ENCODE measurements around the gene COBL.

Gene COBL

GRCh38 chr7:51268859-51269258 lies 47.8 kb downstream of the COBL start:
- H3K27me3 Mint-ChIP-seq (ENCODE audit: low read depth), result no peaks in the 10 kb centered on the region
- no peaks in the 10 kb centered on the region for H3K9me3 Mint-ChIP-seq
- peaks cover 11% of the 10 kb centered on the region for H3K4me1 Mint-ChIP-seq
- H3K27ac Mint-ChIP-seq, result no peak overlapping the region
- H3K4me3 Mint-ChIP-seq, result no peak overlapping the region
- no peak for TF ChIP-seq CTCF (IDR thresholded peaks at IDR 0.05; ENCODE audit: unreplicated experiment in 3 of 3)
- no peaks in the 10 kb centered on the region for H3K36me3 Mint-ChIP-seq (ENCODE audit: low read depth)

- no peak for TF ChIP-seq CTCF (IDR thresholded peaks at IDR 0.05; ENCODE audit: unreplicated experiment in 3 of 3)
- no peaks in the 10 kb centered on the region for H3K27me3 Mint-ChIP-seq (ENCODE audit: low read depth)
- H3K9me3 Mint-ChIP-seq, result no peaks in the 10 kb centered on the region
- H3K4me3 Mint-ChIP-seq, result no peak overlapping the region
- peaks cover 17% of the 10 kb centered on the region for H3K4me1 Mint-ChIP-seq
- H3K27ac Mint-ChIP-seq, result no peak overlapping the region
- no peaks in the 10 kb centered on the region for H3K36me3 Mint-ChIP-seq (ENCODE audit: low read depth)
These were observed 49.4 kb downstream of the COBL start for GRCh38 chr7:51267169-51267568.

- Mint-ChIP-seq H3K4me3 (no peak overlapping the region), H3K4me1 (peaks cover 32% of the 10 kb centered on the region)
- no peak for TF ChIP-seq CTCF (IDR thresholded peaks at IDR 0.05; ENCODE audit: unreplicated experiment in 3 of 3)
These were observed 51.3 kb downstream of the COBL start for GRCh38 chr7:51265066-51265907.

GRCh38 chr7:51263631-51264484 lies 52.8 kb downstream of the COBL start:
- Mint-ChIP-seq H3K36me3 (ENCODE audit: low read depth) (no peaks in the 10 kb centered on the region), H3K27ac (no peak overlapping the region), H3K9me3 (no peaks in the 10 kb centered on the region), H3K27me3 (ENCODE audit: low read depth) (peaks cover 4% of the 10 kb centered on the region), H3K4me1 (peaks cover 38% of the 10 kb centered on the region), H3K4me3 (no peak overlapping the region)
- TF ChIP-seq CTCF (IDR thresholded peaks at IDR 0.05; ENCODE audit: unreplicated experiment in 3 of 3), result no peak

More at GRCh38 chr7:51265066-51265907, 51.3 kb downstream of the COBL start:
- Mint-ChIP-seq H3K27me3 (ENCODE audit: low read depth) (peaks cover 4% of the 10 kb centered on the region), H3K36me3 (ENCODE audit: low read depth) (no peaks in the 10 kb centered on the region), H3K27ac (no peak overlapping the region), H3K9me3 (no peaks in the 10 kb centered on the region)

GRCh38 chr7:51262796-51263531 lies 53.6 kb downstream of the COBL start:
- Mint-ChIP-seq H3K4me3 (no peak overlapping the region), H3K27ac (no peak overlapping the region), H3K27me3 (ENCODE audit: low read depth) (peaks cover 4% of the 10 kb centered on the region), H3K36me3 (ENCODE audit: low read depth) (no peaks in the 10 kb centered on the region), H3K4me1 (peaks cover 41% of the 10 kb centered on the region), H3K9me3 (no peaks in the 10 kb centered on the region)
- no peak for TF ChIP-seq CTCF (IDR thresholded peaks at IDR 0.05; ENCODE audit: unreplicated experiment in 3 of 3)
